NOMO-1 treated with dmso at 0.1 percent for 144 hours (cell line): ENCODE data around the gene SLC25A17.
"Not testable (repeated sequence)": the region's sequence is repeated elsewhere in the genome, so short reads cannot be mapped to it uniquely, and the experiment has no call there.

Experiments
- DNase-seq: peaks from one replicate; lab custom pipeline; 2025; ENCODE audit not compliant: unreplicated experiment; lab: John Stamatoyannopoulos, UW

The SLC25A17 gene

GRCh38 chr22:40720538-40721256, 98.4 kb downstream of the SLC25A17 start:
- no peak for DNase-seq

DNA sequence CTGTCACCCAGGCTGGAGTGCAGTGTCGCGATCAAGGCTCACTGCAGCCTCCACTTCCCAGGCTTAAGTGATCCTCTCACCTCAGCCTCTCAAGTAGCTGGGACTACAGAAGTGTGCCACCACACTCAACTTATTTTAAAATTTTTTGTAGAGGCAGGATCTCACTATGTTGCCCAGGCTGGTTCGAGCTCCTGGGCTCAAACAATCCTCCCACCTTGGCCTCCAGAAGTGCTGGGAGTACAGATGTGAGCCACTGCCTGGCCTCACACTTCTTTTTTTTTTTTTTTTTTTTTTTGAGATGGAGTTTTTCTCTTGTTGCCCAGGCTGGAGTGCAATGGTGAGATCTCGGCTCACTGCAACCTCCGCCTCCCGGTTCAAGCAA, 99.0 kb downstream of the SLC25A17 start:
- DNase-seq, result not testable (repeated sequence)
